ENCODE results near the gene PRIM2. TPM values are rescaled to one million over a fixed set of nuclear protein-coding genes. Genes with fewer than 3 reads are reported as not detected.
"Not testable (repeated sequence)": the region's sequence is repeated elsewhere in the genome, so short reads cannot be mapped to it uniquely, and the experiment has no call there.

Gene PRIM2
- total RNA-seq, 1 donor from 2014 or later, result 4.2 TPM

- intact Hi-C loops (cut with DNase I), result no loop called here
- no peak for DNase-seq (ENCODE audit: missing footprints)
- no peak for ATAC-seq
Measured at GRCh38 chr6:57432919-57433684, 115.7 kb downstream of the PRIM2 start.

- DNase-seq (ENCODE audit: missing footprints); ATAC-seq; intact Hi-C loops (cut with DNase I): not testable (repeated sequence)
Measured at GRCh38 chr6:57433790-57434189, 116.4 kb downstream of the PRIM2 start.

- intact Hi-C loops (cut with DNase I), result no loop called here
- DNase-seq (ENCODE audit: missing footprints), result no peak
- ATAC-seq, result no peak
Measured at GRCh38 chr6:57434944-57435343, 117.5 kb downstream of the PRIM2 start.

- intact Hi-C loops (cut with DNase I), result no loop called here
- ATAC-seq (no peak), DNase-seq (ENCODE audit: missing footprints) (no peak)
Measured at GRCh38 chr6:57435475-57436160, 118.2 kb downstream of the PRIM2 start.

- ATAC-seq; intact Hi-C loops (cut with DNase I): not testable (repeated sequence)
Measured at GRCh38 chr6:57440735-57441134, 123.3 kb downstream of the PRIM2 start.

GRCh38 chr6:57442133-57442532 lies 124.7 kb downstream of the PRIM2 start:
- intact Hi-C loops (cut with DNase I); DNase-seq (ENCODE audit: missing footprints); ATAC-seq: not testable (repeated sequence)

More at GRCh38 chr6:57440735-57441134, 123.3 kb downstream of the PRIM2 start:
- not testable (repeated sequence) for DNase-seq (ENCODE audit: missing footprints)

GRCh38 chr6:57443181-57443580 lies 125.8 kb downstream of the PRIM2 start:
- DNase-seq (ENCODE audit: missing footprints); ATAC-seq; intact Hi-C loops (cut with DNase I): not testable (repeated sequence)

- intact Hi-C loops (cut with DNase I); ATAC-seq; DNase-seq (ENCODE audit: missing footprints): not testable (repeated sequence)
Measured at GRCh38 chr6:57444787-57445186, 127.4 kb downstream of the PRIM2 start.

- DNase-seq (ENCODE audit: missing footprints); ATAC-seq; intact Hi-C loops (cut with DNase I): not testable (repeated sequence)
Measured at GRCh38 chr6:57445379-57445778, 127.9 kb downstream of the PRIM2 start.

GRCh38 chr6:57445790-57446468 lies 128.5 kb downstream of the PRIM2 start:
- ATAC-seq; intact Hi-C loops (cut with DNase I); DNase-seq (ENCODE audit: missing footprints): not testable (repeated sequence)

- ATAC-seq; intact Hi-C loops (cut with DNase I); DNase-seq (ENCODE audit: missing footprints): not testable (repeated sequence)
Measured at GRCh38 chr6:57449496-57450066, 132.2 kb downstream of the PRIM2 start.

GRCh38 chr6:57459781-57460180 lies 142.4 kb downstream of the PRIM2 start:
- DNase-seq (ENCODE audit: missing footprints); ATAC-seq; intact Hi-C loops (cut with DNase I): not testable (repeated sequence)

GRCh38 chr6:57461022-57461421 lies 143.6 kb downstream of the PRIM2 start:
- intact Hi-C loops (cut with DNase I); DNase-seq (ENCODE audit: missing footprints); ATAC-seq: not testable (repeated sequence)

GRCh38 chr6:57463809-57464208 lies 146.4 kb downstream of the PRIM2 start:
- intact Hi-C loops (cut with DNase I); ATAC-seq: not testable (repeated sequence)

GRCh38 chr6:57465968-57466367 lies 148.5 kb downstream of the PRIM2 start:
- DNase-seq (ENCODE audit: missing footprints); ATAC-seq; intact Hi-C loops (cut with DNase I): not testable (repeated sequence)

More at GRCh38 chr6:57463809-57464208, 146.4 kb downstream of the PRIM2 start:
- DNase-seq (ENCODE audit: missing footprints), result not testable (repeated sequence)

- no peak for DNase-seq (ENCODE audit: missing footprints)
- intact Hi-C loops (cut with DNase I), result no loop called here
- no peak for ATAC-seq
Measured at GRCh38 chr6:57469072-57469471, 151.6 kb downstream of the PRIM2 start.

GRCh38 chr6:57470148-57470547 lies 152.7 kb downstream of the PRIM2 start:
- ATAC-seq; intact Hi-C loops (cut with DNase I); DNase-seq (ENCODE audit: missing footprints): not testable (repeated sequence)

GRCh38 chr6:57471314-57471864 lies 154.0 kb downstream of the PRIM2 start:
- DNase-seq (ENCODE audit: missing footprints); intact Hi-C loops (cut with DNase I); ATAC-seq: not testable (repeated sequence)

Measured in Right ventricle myocardium inferior (tissue), 1 donor.